Germinal center (tissue), 1 donor: ENCODE measurements around the gene PFKFB2.
A peak's percentile ranks its signal among the peaks of the same experiment; 100 is the strongest.

Source experiments
- DNase-seq: peaks from one replicate; pipeline ENCODE4 v3.0.0; 2012; ENCODE audit warnings: mixed read lengths, low spot score

The PFKFB2 gene

GRCh38 chr1:207052911-207053769, at the start of gene PFKFB2:
TSS of gene PFKFB2 (plus strand) at chr1:207053275. CDS start at chr1:207054718, 1,443 bp downstream.
- DNase-seq = peak; percentile 97

- DNase-seq = peak; percentile 44
Observed at GRCh38 chr1:207004931-207005830, 47.9 kb upstream of the PFKFB2 start.

DNA sequence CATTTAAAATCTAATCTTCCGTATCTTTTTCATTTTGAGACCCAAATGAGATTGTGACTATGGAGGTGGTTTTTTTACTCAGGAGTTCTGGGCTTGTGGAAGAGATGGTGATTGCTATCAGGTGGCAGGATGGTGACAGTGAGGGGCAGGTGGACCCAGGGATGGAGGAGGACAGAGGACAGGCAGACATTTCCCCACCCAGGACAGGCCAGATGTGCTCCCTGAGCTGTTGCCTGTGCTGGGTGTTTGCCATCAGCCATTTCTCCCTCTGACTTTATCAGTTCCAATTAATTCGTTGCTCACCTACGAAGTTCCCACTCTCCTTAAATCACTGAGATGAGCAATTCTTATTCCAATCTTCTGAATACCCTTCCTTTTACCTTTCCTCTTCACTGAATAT, 47.0 kb upstream of the PFKFB2 start:
- no peak for DNase-seq

DNA sequence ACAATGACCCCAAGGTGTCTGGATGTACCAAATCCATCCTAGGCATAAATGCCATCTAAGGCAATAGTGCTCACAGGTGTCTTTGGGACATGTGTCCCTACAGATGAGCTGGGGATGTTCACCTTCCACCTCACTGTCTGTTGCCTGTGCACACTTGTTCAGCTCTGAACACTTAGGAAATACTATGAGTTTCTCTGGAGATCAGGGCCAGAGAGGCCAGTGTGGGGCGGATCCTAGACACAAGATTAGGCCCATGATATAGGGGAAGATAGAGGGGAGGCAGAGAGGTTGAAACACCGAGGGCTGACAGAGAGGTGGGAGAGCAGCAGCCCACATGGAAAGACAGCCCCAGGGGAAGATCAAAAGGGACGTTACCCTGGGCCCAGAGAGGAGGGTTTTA, 46.2 kb upstream of the PFKFB2 start:
- DNase-seq = no peak

GRCh38 chr1:207007352-207008033, 45.6 kb upstream of the PFKFB2 start:
- DNase-seq = no peak

GRCh38 chr1:207009182-207009850, 43.8 kb upstream of the PFKFB2 start:
- DNase-seq = no peak

DNA sequence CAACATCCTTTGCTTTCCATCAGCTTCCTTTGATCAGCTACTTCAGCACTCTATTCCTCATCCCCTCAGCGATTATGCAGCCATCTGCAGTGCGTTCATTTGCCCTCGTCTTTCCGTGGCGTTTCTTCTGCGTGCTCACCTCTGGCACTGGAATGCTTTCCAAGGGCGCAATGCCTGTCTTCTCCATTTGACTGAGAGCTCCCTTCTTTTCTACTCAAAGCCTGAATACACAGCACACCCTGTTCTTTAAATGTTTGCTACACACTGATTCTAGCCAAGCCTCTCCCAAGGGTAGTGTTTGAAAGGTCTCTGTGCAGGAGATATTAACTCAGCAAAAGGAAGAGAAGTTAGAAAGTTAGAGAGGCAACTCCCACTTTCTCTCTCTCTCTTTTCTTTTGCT, 43.1 kb upstream of the PFKFB2 start:
- DNase-seq = no peak

DNA sequence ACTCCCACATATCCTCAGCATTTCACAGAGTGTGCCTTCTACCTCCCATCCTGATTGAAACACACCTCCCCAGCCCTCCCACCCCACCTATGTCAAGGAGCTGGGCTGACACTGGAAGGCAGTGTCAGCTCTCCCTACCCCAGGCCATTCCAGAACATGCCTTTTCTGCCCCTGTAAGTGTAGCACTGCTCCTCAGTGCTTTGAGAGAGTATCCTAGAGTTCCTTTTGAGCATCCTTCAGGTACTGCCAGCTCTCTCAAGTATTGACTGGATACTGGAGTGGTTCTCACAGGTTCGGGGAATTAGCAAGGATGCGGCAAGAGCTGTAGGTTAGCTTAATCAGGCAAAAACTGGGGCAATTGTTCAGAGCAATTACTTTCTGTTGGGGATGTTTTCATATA, 42.3 kb upstream of the PFKFB2 start:
- no peak for DNase-seq

- no peak for DNase-seq
Observed at GRCh38 chr1:207013321-207014085, 39.6 kb upstream of the PFKFB2 start.

- DNase-seq = no peak
Observed at GRCh38 chr1:207014728-207015127, 38.3 kb upstream of the PFKFB2 start.

DNA sequence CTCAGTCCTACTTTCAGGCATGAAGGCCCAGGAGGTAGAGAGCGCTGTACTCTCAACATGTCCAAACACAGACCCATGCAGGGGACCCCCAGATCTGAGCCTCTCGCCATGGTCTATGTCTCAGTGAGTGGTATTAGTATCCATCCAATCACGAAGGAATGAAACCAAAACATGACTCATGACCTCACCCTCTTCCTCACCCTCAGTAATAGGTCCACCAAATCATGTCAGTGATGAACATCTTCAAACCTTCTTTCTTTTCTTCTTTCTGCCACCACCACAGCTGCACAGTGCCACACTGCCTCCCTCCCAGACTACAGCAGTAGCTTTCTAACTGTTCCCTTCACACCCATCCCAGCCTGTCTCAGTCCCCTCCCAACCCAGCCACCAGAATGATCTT, 37.3 kb upstream of the PFKFB2 start:
- DNase-seq = no peak

GRCh38 chr1:207017615-207018559, 35.2 kb upstream of the PFKFB2 start:
- no peak for DNase-seq

DNA sequence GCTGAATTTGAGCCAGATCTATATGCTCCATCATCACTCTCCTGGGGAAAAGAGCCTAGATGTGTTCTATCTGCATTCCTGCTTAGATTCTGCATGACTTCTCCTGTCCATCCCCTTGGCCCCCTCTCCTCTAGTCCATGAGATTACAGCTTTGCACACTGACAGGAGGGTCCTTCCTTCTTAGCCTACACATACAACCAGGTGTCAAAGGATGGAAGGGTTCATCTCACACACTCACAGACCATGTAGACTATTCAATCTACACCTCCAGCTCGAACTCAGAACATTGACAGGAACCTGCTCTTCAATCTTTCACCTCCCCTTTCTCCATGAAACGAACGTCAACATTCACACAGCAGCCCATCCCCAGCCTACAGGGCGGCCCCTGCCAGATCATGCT, 34.4 kb upstream of the PFKFB2 start:
- DNase-seq = no peak

- no peak for DNase-seq
Observed at GRCh38 chr1:207019161-207019560, 33.9 kb upstream of the PFKFB2 start.

GRCh38 chr1:207019661-207020060, 33.4 kb upstream of the PFKFB2 start:
- no peak for DNase-seq

DNA sequence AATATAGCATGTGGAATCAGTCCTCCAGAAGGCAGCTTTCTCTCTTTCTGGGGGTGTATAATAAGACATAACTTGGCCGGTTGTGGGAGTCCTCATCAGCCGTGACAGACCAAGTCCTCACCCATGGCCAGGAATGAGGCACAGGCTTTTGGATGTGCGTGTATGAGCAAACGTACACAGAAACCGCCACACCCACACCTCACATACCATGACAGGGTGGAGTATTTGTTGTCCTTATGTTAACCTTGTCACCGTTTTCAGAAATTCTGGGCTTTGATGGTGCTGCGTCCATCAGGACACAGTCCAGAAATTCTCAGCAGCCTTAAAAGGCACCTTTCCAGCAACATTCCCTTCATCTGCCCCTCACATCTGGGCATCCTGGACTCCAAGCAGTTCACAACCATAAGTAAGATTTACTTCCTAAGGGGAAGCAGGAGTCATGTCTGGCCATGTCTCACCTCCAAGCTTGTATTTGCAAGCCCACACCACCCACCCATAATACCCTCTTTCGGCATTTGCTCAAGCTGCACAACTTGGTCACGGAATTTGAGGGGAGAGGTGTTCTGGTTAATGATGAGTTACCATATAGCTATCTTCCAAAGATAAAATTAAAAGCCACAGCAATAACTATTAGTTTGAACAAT, 32.9 kb upstream of the PFKFB2 start:
- DNase-seq = no peak

- no peak for DNase-seq
Observed at GRCh38 chr1:207020709-207021107, 32.4 kb upstream of the PFKFB2 start.

- DNase-seq = no peak
Observed at GRCh38 chr1:207021139-207021861, 31.8 kb upstream of the PFKFB2 start.
